GM23338 (cell line): Measurements from ENCODE around the gene TMEM132A. TPM values are rescaled to one million over a fixed set of nuclear protein-coding genes. Genes with fewer than 3 reads are reported as not detected.

Experiments
- ATAC-seq: fragments of 200-7000 bp; cut with Tn5 transposase; 3 replicates; pipeline ENCODE4 v1.9.1; 2020
- DNase-seq: peaks from one replicate; pipeline ENCODE4 v3.0.0-alpha.2; 2015; ENCODE audit warnings: low spot score
- H2AFZ ChIP-seq: fragments of 200-600 bp; sonication (generic); 2 replicates; pipeline ENCODE4 v1.8.0; 2016; ENCODE audit warnings: antibody characterized with exemption, mild to moderate bottlenecking, moderate library complexity
- H3F3A ChIP-seq: fragments of 200-600 bp; sonication (generic); replicated peaks from 2 replicates; pipeline ENCODE4 v1.8.0; 2017; ENCODE audit warnings: antibody characterized with exemption, mixed run types, low read depth
- H3K27ac ChIP-seq: fragments of 200-600 bp; sonication (generic); 2 replicates; pipeline ENCODE4 v1.6.1; 2016; ENCODE audit warnings: low read depth
- H3K27me3 ChIP-seq: fragments of 200-600 bp; sonication (generic); 2 replicates; pipeline ENCODE4 v1.8.0; 2016; ENCODE audit warnings: mild to moderate bottlenecking, mixed run types, moderate library complexity; ENCODE audit not compliant: insufficient read depth
- H3K36me3 ChIP-seq: fragments of 200-600 bp; sonication (generic); 2 replicates; pipeline ENCODE4 v1.8.0; 2016; ENCODE audit warnings: mild to moderate bottlenecking; ENCODE audit not compliant: insufficient read depth
- H3K4me1 ChIP-seq: fragments of 200-600 bp; sonication (generic); 2 replicates; pipeline ENCODE4 v1.8.0; 2016; ENCODE audit warnings: mild to moderate bottlenecking, moderate library complexity; ENCODE audit not compliant: insufficient read depth
- H3K4me2 ChIP-seq: fragments of 200-600 bp; sonication (generic); 2 replicates; pipeline ENCODE4 v1.7.1; 2017; ENCODE audit warnings: mixed run types
- H3K4me3 ChIP-seq: fragments of 200-600 bp; sonication (generic); 2 replicates; pipeline ENCODE4 v1.6.1; 2016; ENCODE audit warnings: mixed run types
- H3K79me2 ChIP-seq: fragments of 200-600 bp; sonication (generic); replicated peaks from 2 replicates; pipeline ENCODE4 v1.8.0; 2017; ENCODE audit warnings: mild to moderate bottlenecking; ENCODE audit not compliant: insufficient read depth
- H3K9me2 ChIP-seq: fragments of 200-600 bp; sonication (generic); 2 replicates; pipeline ENCODE4 v1.8.0; 2017; ENCODE audit not compliant: insufficient read depth
- H4K20me1 ChIP-seq: fragments of 200-600 bp; sonication (generic); replicated peaks from 2 replicates; pipeline ENCODE4 v1.8.0; 2017; ENCODE audit warnings: mild to moderate bottlenecking; ENCODE audit not compliant: insufficient read depth
- H3K27ac Mint-ChIP-seq: 2 replicates; pipeline ENCODE4 v1.8.0; 2020; ENCODE audit warnings: inconsistent platforms, mild to moderate bottlenecking, moderate library complexity, mixed read lengths
- H3K27me3 Mint-ChIP-seq: 3 replicates; pipeline ENCODE4 v1.8.0; 2022; ENCODE audit warnings: low read depth, mild to moderate bottlenecking, moderate library complexity, mixed read lengths, inconsistent platforms; ENCODE audit not compliant: insufficient read depth, poor library complexity
- H3K36me3 Mint-ChIP-seq: 3 replicates; pipeline ENCODE4 v1.8.0; 2021; ENCODE audit warnings: low read depth, mild to moderate bottlenecking, inconsistent platforms, moderate library complexity, mixed read lengths
- H3K4me1 Mint-ChIP-seq: 3 replicates; pipeline ENCODE4 v1.8.0; 2020; ENCODE audit warnings: mild to moderate bottlenecking, inconsistent platforms, mixed read lengths
- H3K4me3 Mint-ChIP-seq: 3 replicates; pipeline ENCODE4 v1.8.0; 2021; ENCODE audit warnings: moderate library complexity, mild to moderate bottlenecking, inconsistent platforms, mixed read lengths
- H3K9me3 Mint-ChIP-seq: 3 replicates; pipeline ENCODE4 v1.8.0; 2020; ENCODE audit warnings: moderate library complexity, mild to moderate bottlenecking, inconsistent platforms, mixed read lengths
- CREB1 ChIP-seq: fragments of 250-450 bp; sonication (Bioruptor Pico); IDR thresholded peaks from 2 replicates; pipeline ENCODE4 v1.5.0; 2020; ENCODE audit warnings: low read depth, mild to moderate bottlenecking, moderate library complexity
- CTCF ChIP-seq, 2 experiments: fragments of 200-600 bp in 1 of 2; sonication (generic) in 1 of 2; conservative IDR thresholded peaks; 2 replicates each; pipeline versions ENCODE4 v1.5.1 to v1.6.1; 2016 to 2017; ENCODE audit warnings: antibody characterized with exemption in 2 of 2, low read depth in 2 of 2, mild to moderate bottlenecking in 2 of 2, moderate library complexity in 1 of 2
- EZH2 ChIP-seq: fragments of 200-600 bp; sonication (generic); IDR thresholded peaks from one replicate; pipeline ENCODE4 v1.8.0; 2017; ENCODE audit warnings: antibody characterized with exemption, mild to moderate bottlenecking, low read depth; ENCODE audit not compliant: unreplicated experiment
- NANOG ChIP-seq: IDR thresholded peaks from 2 replicates; pipeline ENCODE4 v1.6.1; 2016; ENCODE audit warnings: antibody characterized with exemption, borderline replicate concordance
- STAT1 ChIP-seq: IDR thresholded peaks from one replicate; pipeline ENCODE4 v1.6.1; 2016; ENCODE audit warnings: antibody characterized with exemption; ENCODE audit not compliant: unreplicated experiment
- ZNF331 ChIP-seq: fragments of 250-450 bp; sonication (Bioruptor Pico); IDR thresholded peaks from 2 replicates; pipeline ENCODE4 v1.5.0; 2020; ENCODE audit warnings: low read depth, mild to moderate bottlenecking, moderate library complexity
- polyA plus RNA-seq: library from polyadenylated mRNA; unstranded; fragments of >200 nt; fragmentation: Nextera tagmentation; extraction: Ambion mirVana; gene quantifications from 2 replicates; pipeline ENCODE4 v1.2.1, GENCODE V29; 2016
- total RNA-seq: library from RNA; depleted of rRNA; stranded (reverse); fragments of >200 nt; shearing (Covaris generic); gene quantifications from 2 replicates; pipeline ENCODE4 v1.2.3, GENCODE V29; 2014
- TF ChIP-seq, protein P1 (sequence below): IDR thresholded peaks from one replicate; pipeline ENCODE4 v1.6.1; 2018; ENCODE audit warnings: antibody characterized with exemption; ENCODE audit not compliant: unreplicated experiment

The TMEM132A gene
- total and polyA plus RNA-seq, 2 experiments from 2014 or later = 36.2 to 96.6 TPM

DNA sequence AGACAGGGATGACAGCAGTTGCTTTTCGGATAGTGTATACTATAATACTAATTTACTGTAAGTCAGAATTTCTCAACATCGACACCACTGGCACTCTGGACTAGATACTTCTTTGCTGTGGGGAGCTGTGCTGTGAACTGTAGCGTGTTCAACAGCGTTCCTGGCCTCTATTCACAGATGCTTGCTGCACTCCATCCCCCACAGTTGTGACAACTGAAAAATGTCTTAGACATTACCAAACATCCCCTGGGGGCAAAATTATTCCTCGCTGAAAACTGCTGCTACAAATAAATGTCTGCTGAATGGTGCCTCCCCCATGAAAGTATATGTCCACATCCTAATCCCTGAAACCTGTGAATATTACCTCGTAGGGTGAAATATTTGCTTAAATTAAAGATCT lies 35.2 kb downstream of the TMEM132A start:
- no peaks in the 10 kb centered on the region for H3K27me3 ChIP-seq
- Mint-ChIP-seq H3K9me3 (no peaks in the 10 kb centered on the region), H3K4me3 (no peak overlapping the region), H3K27me3 (peaks cover 3% of the 10 kb centered on the region), H3K4me1 (no peaks in the 10 kb centered on the region), H3K36me3 (no peaks in the 10 kb centered on the region), H3K27ac (no peak overlapping the region)
- H3K9me2 ChIP-seq = no peaks in the 10 kb centered on the region
- no peak for ATAC-seq
- no peaks in the 10 kb centered on the region for H3K4me1 ChIP-seq
- no peak overlapping the region for H3K27ac ChIP-seq
- no peaks in the 10 kb centered on the region for H3K79me2 ChIP-seq
- no peak overlapping the region for H2AFZ ChIP-seq
- no peaks in the 10 kb centered on the region for H3K36me3 ChIP-seq
- no peak overlapping the region for H3K4me3 ChIP-seq
- TF ChIP-seq STAT1 (no peak), NANOG (no peak), CREB1 (CRISPR knock-in tag) (no peak), EZH2 (no peak), ZNF331 (CRISPR knock-in tag) (no peak)
- TF ChIP-seq, protein P1, sequence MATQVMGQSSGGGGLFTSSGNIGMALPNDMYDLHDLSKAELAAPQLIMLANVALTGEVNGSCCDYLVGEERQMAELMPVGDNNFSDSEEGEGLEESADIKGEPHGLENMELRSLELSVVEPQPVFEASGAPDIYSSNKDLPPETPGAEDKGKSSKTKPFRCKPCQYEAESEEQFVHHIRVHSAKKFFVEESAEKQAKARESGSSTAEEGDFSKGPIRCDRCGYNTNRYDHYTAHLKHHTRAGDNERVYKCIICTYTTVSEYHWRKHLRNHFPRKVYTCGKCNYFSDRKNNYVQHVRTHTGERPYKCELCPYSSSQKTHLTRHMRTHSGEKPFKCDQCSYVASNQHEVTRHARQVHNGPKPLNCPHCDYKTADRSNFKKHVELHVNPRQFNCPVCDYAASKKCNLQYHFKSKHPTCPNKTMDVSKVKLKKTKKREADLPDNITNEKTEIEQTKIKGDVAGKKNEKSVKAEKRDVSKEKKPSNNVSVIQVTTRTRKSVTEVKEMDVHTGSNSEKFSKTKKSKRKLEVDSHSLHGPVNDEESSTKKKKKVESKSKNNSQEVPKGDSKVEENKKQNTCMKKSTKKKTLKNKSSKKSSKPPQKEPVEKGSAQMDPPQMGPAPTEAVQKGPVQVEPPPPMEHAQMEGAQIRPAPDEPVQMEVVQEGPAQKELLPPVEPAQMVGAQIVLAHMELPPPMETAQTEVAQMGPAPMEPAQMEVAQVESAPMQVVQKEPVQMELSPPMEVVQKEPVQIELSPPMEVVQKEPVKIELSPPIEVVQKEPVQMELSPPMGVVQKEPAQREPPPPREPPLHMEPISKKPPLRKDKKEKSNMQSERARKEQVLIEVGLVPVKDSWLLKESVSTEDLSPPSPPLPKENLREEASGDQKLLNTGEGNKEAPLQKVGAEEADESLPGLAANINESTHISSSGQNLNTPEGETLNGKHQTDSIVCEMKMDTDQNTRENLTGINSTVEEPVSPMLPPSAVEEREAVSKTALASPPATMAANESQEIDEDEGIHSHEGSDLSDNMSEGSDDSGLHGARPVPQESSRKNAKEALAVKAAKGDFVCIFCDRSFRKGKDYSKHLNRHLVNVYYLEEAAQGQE = no peak
- H4K20me1 ChIP-seq = no peaks in the 10 kb centered on the region
- H3F3A ChIP-seq = no peaks in the 10 kb centered on the region
- DNase-seq = no peak
- H3K4me2 ChIP-seq = no peak overlapping the region

GRCh38 chr11:60960405-60960804 lies 36.1 kb downstream of the TMEM132A start:
- Histone ChIP-seq H2AFZ (no peak overlapping the region), H4K20me1 (no peaks in the 10 kb centered on the region), H3F3A (no peaks in the 10 kb centered on the region), H3K9me2 (no peaks in the 10 kb centered on the region), H3K36me3 (no peaks in the 10 kb centered on the region), H3K4me3 (no peak overlapping the region), H3K79me2 (no peaks in the 10 kb centered on the region), H3K4me1 (no peaks in the 10 kb centered on the region), H3K4me2 (no peak overlapping the region), H3K27me3 (no peaks in the 10 kb centered on the region), H3K27ac (no peak overlapping the region)
- DNase-seq = no peak
- TF ChIP-seq NANOG (no peak), CTCF (conservative IDR thresholded peaks at IDR 0.05; ENCODE audit: low read depth in 2 of 2) (no peak), ZNF331 (CRISPR knock-in tag) (no peak), STAT1 (no peak), CREB1 (CRISPR knock-in tag) (no peak)
- H3K4me1 Mint-ChIP-seq = no peaks in the 10 kb centered on the region
- ATAC-seq = no peak
- peaks cover 3% of the 10 kb centered on the region for H3K27me3 Mint-ChIP-seq
- H3K27ac Mint-ChIP-seq = no peak overlapping the region
- H3K9me3 Mint-ChIP-seq = no peaks in the 10 kb centered on the region
- no peaks in the 10 kb centered on the region for H3K36me3 Mint-ChIP-seq
- H3K4me3 Mint-ChIP-seq = no peak overlapping the region
